ENCODE measurements around the gene METTL21A. TPM values are rescaled to one million over a fixed set of nuclear protein-coding genes. Genes with fewer than 3 reads are reported as not detected.

Gene METTL21A
- total RNA-seq (2012; rRNA removed) (5.9 and 11.4 TPM in 2 replicates), polyA plus RNA-seq (2012; rRNA removed) (11.1 and 11.6 TPM in 2 replicates), Bru-seq, nascent RNA (percentile 56 among the genes with signal in this experiment), BruChase-seq, experiment 1, labeled RNA remaining after a 6-hour chase (percentile 70 among the genes with signal in this experiment), BruChase-seq, experiment 2, labeled RNA remaining after a 2-hour chase (percentile 70 among the genes with signal in this experiment)
- 10.6 and 10.7 TPM in 2 replicates for polyA plus RNA-seq (2012; cell fraction: cytosol; rRNA removed)
- 3.7 and 5.9 TPM in 2 replicates for polyA plus RNA-seq (2012; cell fraction: nucleus; rRNA removed; ENCODE audit: low replicate concordance)
- long read RNA-seq, full-length matches to known transcripts = 12 of 18 reads
- long read RNA-seq, partial matches to known transcripts = 2 of 18 reads
- long read RNA-seq, other reads (novel, unspliced or antisense) = 4 of 18 reads

GRCh38 chr2:207625014-207625907, at the start of gene METTL21A:
Gene METTL21A (minus strand): TSS chr2:207625394. CDS start chr2:207624375, 1,019 bp downstream.
- no TSS peak for BruUV-seq (replicated peaks)
- H4K5ac ChIP-seq (ENCODE audit: low read depth, low read length) = peak within 1 kb of the TSS; percentile 88
- H2AK9ac ChIP-seq (replicated peaks; ENCODE audit: low read depth, low read length, poor library complexity) = peak within 1 kb of the TSS; percentile 80
- H2AK5ac ChIP-seq (ENCODE audit: low read depth, low read length) = peak within 1 kb of the TSS; percentile 80
- peak within 1 kb of the TSS; percentile 97 for H3K23ac ChIP-seq (ENCODE audit: low read depth, low read length)
- peak within 1 kb of the TSS; percentile 78 for H2BK20ac ChIP-seq (ENCODE audit: low read depth, low read length)
- peaks cover 9% of the 10 kb centered on the region for H3K36me3 ChIP-seq (ENCODE audit: control insufficient read depth, insufficient read depth, low read length)
- WGBS, 2 experiments (ENCODE audit: extremely low coverage in 2 of 2, insufficient read length in 1 of 2) = 0% methylated on average over 13 of the region's 92 CpGs; no CpG with 5 or more reads in 1 of the 2 experiments
- DNase-seq (peak; percentile 86), ATAC-seq (ENCODE audit: low read depth) (peak; percentile 92)
- intact Hi-C loops (cut with micrococcal nuclease) = loop anchor here (1.0 to 10.0 kb wide), 7 partner anchors 86 to 930 kb away; partner anchors contain the start of gene CCNYL1
- peak within 1 kb of the TSS; percentile 80 for H2BK5ac ChIP-seq (ENCODE audit: low read depth, low read length, poor library complexity, severe bottlenecking)
- H3K4me3 ChIP-seq (ENCODE audit: insufficient read depth, low read depth, low read length) = peak within 1 kb of the TSS; percentile 88
- H3K9ac ChIP-seq (ENCODE audit: low read depth, low read length) = peak within 1 kb of the TSS; percentile 97
- H3K9me3 ChIP-seq (ENCODE audit: control insufficient read depth, insufficient read depth, low read length) = no peaks in the 10 kb centered on the region
- ChIA-PET POLR2A (ENCODE audit: unreplicated experiment) (interaction anchor here (1.2 kb wide), 1 partner anchor 9 kb away, joined by 3 read pairs; no protein-coding TSS in a partner anchor), CTCF (interaction anchor here (0.6 to 1.5 kb wide), 6 partner anchors 8 to 492 kb away, joined by 3 to 5 read pairs (median 3); partner anchors contain the start of gene CCNYL1)
- H4K20me1 ChIP-seq (ENCODE audit: insufficient read depth, low read length) = no peaks in the 10 kb centered on the region
- H3K4me1 ChIP-seq (ENCODE audit: control insufficient read depth, insufficient read depth, low read length) = peaks cover 6% of the 10 kb centered on the region; the same call in 1 of the 2 replicates
- H3K27me3 ChIP-seq (ENCODE audit: control insufficient read depth, insufficient read depth, low read length) = no peaks in the 10 kb centered on the region
- dilution Hi-C loops (cut with HindIII; ENCODE audit: low sequenced_read_pairs, unreplicated experiment) = no loop called here
- peak within 1 kb of the TSS; percentile 95 for H4K91ac ChIP-seq (ENCODE audit: insufficient read depth, low read depth, low read length)
- peaks cover 3 to 25% of the 10 kb centered on the region in 2 experiments for H3K79me1 ChIP-seq (ENCODE audit: low read depth in 1 of 2, low read length in 2 of 2)
- H3K4me2 ChIP-seq (ENCODE audit: low read depth, low read length) = peak within 1 kb of the TSS; percentile 96
- H3K9me1 ChIP-seq (ENCODE audit: insufficient read depth, low read length) = peaks cover 3% of the 10 kb centered on the region; the same call in 1 of the 2 replicates
- H2AFZ ChIP-seq (replicated peaks; ENCODE audit: low read length, poor library complexity) = peak within 1 kb of the TSS; percentile 98
- H3K4ac ChIP-seq (ENCODE audit: low read depth, low read length) = peak within 1 kb of the TSS; percentile 96
- H3K27ac ChIP-seq (ENCODE audit: insufficient read depth, low read length) = peak within 1 kb of the TSS; percentile 98
- H2BK120ac ChIP-seq (ENCODE audit: low read depth, low read length) = peak within 1 kb of the TSS; percentile 86
- peak within 1 kb of the TSS; percentile 75; the same call in 2 of the 3 replicates for H2BK15ac ChIP-seq (ENCODE audit: low read depth, low read length)
- peak within 1 kb of the TSS; percentile 96 for H3K56ac ChIP-seq (ENCODE audit: extremely low read depth, insufficient read depth, low read length)
- in situ Hi-C loops (cut with MboI; ENCODE audit: low sequenced_read_pairs) = loop anchor here (25.0 kb wide), 1 partner anchor 437 kb away; no protein-coding TSS in a partner anchor
- peak within 1 kb of the TSS; percentile 71 for H3K18ac ChIP-seq (ENCODE audit: low read depth, low read length)
- peak within 1 kb of the TSS; percentile 93 for H3K14ac ChIP-seq (replicated peaks; ENCODE audit: low read depth, low read length)
- H4K8ac ChIP-seq (ENCODE audit: low read depth in 2 of 2, low read length in 2 of 2) = peak within 1 kb of the TSS; percentile 88 to 94
- TF ChIP-seq MXI1 (IDR thresholded peaks at IDR 0.05; ENCODE audit: borderline replicate concordance, low read depth, low read length) (peak; percentile 13), POLR2A (IDR thresholded peaks at IDR 0.05; ENCODE audit: low read depth, low read length) (peak; percentile 89), FOS (IDR thresholded peaks at IDR 0.05; ENCODE audit: low read depth, low read length) (0 out of 2 replicates have a peak, but pooled peaks have one; percentile 2), CTCF (conservative IDR thresholded peaks at IDR 0.05; ENCODE audit: low read depth, low read length) (peak; percentile 43), ELK1 (IDR thresholded peaks at IDR 0.05; ENCODE audit: borderline replicate concordance, low read depth, low read length) (no peak), SMC3 (IDR thresholded peaks at IDR 0.05; ENCODE audit: low read depth, low read length) (peak; percentile 10; the same call in 1 of the 2 replicates), USF2 (IDR thresholded peaks at IDR 0.05; ENCODE audit: low read depth, low read length) (no peak), RCOR1 (IDR thresholded peaks at IDR 0.05; ENCODE audit: insufficient replicate concordance, low read length) (no peak), BHLHE40 (IDR thresholded peaks at IDR 0.05; ENCODE audit: low read depth, low read length) (no peak), CHD1 (IDR thresholded peaks at IDR 0.05; ENCODE audit: low read depth, low read length) (no peak)
